Omental fat pad (tissue), 4 donors: ENCODE results near the gene BCL2. TPM values are rescaled to one million over a fixed set of nuclear protein-coding genes. Genes with fewer than 3 reads are reported as not detected.

Experiments used
- ATAC-seq: fragments of 150-250 bp; one replicate; pipeline ENCODE4 v1.9.1; 2016; ENCODE audit warnings: mild to moderate bottlenecking, moderate library complexity; ENCODE audit not compliant: low FRiP score
- DNase-seq: peaks from one replicate; pipeline ENCODE4 v3.0.0-alpha.2; 2019; ENCODE audit warnings: low spot score
- CTCF ChIP-seq, 3 donors: fragments of 450-650 bp; IDR thresholded peaks; one replicate each; pipeline ENCODE4 v1.5.1; 2016 to 2017; ENCODE audit warnings: antibody characterized with exemption in 3 of 3, mild to moderate bottlenecking in 3 of 3, moderate library complexity in 2 of 3
- total RNA-seq, 4 donors: library from RNA; depleted of rRNA; stranded (reverse); fragments of >200 nt; gene quantifications; one replicate each; pipeline ENCODE4 v1.1.0, GENCODE V29; 2016

BCL2 gene
- total RNA-seq, 4 donors from 2014 or later = 18.4 to 84.5 (median 30.2) TPM

- no peak for TF ChIP-seq CTCF (IDR thresholded peaks at IDR 0.05)
- DNase-seq = no peak
- ATAC-seq = no peak
Measured at GRCh38 chr18:63177259-63177658, 142.3 kb downstream of the BCL2 start.

DNA sequence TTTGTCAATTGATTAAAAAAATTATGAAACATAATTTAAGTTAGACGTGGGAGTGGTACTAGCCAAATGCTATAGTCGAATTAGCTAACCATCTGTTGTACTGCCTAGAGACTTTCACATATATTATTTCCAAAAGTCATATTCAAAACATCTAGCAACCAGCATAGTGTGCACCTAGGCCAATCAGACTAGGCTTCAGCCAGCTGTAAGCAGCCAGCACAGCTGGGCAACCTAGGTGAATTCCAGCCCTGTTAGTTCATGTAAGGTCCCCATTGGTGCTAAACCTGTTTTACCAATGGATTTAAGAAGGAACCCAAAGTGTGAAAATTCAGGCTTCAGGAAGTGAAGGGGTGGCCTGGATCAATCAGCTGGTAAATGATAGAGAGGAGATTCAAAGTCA is 144.3 kb downstream of the BCL2 start:
- ATAC-seq (no peak), DNase-seq (no peak)
- no peak for TF ChIP-seq CTCF (IDR thresholded peaks at IDR 0.05)

- no peak for TF ChIP-seq CTCF (IDR thresholded peaks at IDR 0.05)
- DNase-seq (no peak), ATAC-seq (no peak)
Measured at GRCh38 chr18:63173983-63174382, 145.6 kb downstream of the BCL2 start.

DNA sequence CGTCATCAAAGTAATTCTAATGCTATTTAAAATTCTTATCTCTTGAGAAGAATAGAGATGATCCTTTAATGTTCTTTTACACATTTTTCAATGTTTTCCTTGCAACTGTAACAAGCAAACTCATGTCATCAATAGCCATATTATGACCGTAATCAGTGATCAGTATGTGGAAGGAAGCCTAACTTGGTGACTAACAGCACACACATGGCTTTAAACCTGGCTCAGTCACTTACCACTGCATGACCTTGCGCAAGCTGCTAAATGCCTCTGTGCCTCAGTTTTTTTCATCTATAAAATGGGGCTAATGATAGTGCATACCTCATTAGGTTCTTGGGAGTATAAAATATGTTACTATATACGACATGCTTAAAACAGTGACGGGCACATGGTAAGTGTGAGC is 149.7 kb downstream of the BCL2 start:
- DNase-seq (no peak), ATAC-seq (no peak)
- no peak for TF ChIP-seq CTCF (IDR thresholded peaks at IDR 0.05)

GRCh38 chr18:63168287-63168686 is 151.3 kb downstream of the BCL2 start:
- ATAC-seq (no peak), DNase-seq (no peak)
- no peak for TF ChIP-seq CTCF (IDR thresholded peaks at IDR 0.05)

GRCh38 chr18:63166142-63166541 is 153.4 kb downstream of the BCL2 start:
- no peak for TF ChIP-seq CTCF (IDR thresholded peaks at IDR 0.05)
- DNase-seq = no peak
- ATAC-seq = no peak

DNA sequence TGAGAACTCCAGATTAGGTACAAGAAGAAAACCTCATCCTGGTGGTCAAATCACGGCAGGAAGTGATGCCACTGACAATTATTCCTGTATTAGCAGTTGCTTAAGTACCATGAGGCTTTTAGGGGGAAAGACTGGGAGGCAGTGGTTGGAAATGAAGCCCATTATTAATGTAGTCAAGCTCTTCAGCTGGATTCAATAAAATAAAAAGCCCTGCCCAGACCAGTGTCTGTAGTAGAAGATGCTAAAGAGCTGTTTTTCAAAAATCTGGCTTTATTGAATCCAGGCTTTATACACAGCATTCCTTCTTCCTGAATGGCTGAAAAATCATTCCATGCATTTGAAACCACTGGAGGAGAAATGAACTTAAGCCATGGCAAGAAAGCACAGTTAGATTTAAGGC is 155.2 kb downstream of the BCL2 start:
- DNase-seq (no peak), ATAC-seq (no peak)
- TF ChIP-seq CTCF (IDR thresholded peaks at IDR 0.05) = no peak
